WTC11 (cell line): ENCODE measurements around the gene ALK. TPM values are rescaled to one million over a fixed set of nuclear protein-coding genes. Genes with fewer than 3 reads are reported as not detected.

Experiments
- ATAC-seq: fragments of 200-7000 bp; cut with Tn5 transposase; 2 replicates; pipeline ENCODE4 v1.10.0; 2021; ENCODE audit warnings: mild to moderate bottlenecking, moderate library complexity
- CTCF ChIA-PET: fragments of 300-600 bp; sonication (Branson Sonifier 250); formaldehyde crosslinking; loops from one replicate; lab custom pipeline; 2021; ENCODE audit warnings: antibody characterized with exemption; lab: Charles Lee
- POLR2A ChIA-PET: fragments of 350-600 bp; sonication (Branson Sonifier 250); formaldehyde crosslinking; loops from one replicate; lab custom pipeline; 2021; ENCODE audit warnings: antibody characterized with exemption; lab: Charles Lee
- DNase-seq: peaks from one replicate; pipeline ENCODE4 v3.0.0; 2021; ENCODE audit warnings: low spot score
- H3K27ac Mint-ChIP-seq: 2 replicates; pipeline ENCODE4 v1.8.0; 2021; ENCODE audit warnings: mixed read lengths
- H3K27me3 Mint-ChIP-seq: 2 replicates; pipeline ENCODE4 v1.8.0; 2021; ENCODE audit warnings: low read depth, mild to moderate bottlenecking, moderate library complexity, mixed read lengths
- H3K36me3 Mint-ChIP-seq: 2 replicates; pipeline ENCODE4 v1.8.0; 2021; ENCODE audit warnings: mixed read lengths
- H3K4me1 Mint-ChIP-seq: 2 replicates; pipeline ENCODE4 v1.8.0; 2022; ENCODE audit warnings: mixed read lengths
- H3K4me3 Mint-ChIP-seq: 2 replicates; pipeline ENCODE4 v1.8.0; 2021; ENCODE audit warnings: mild to moderate bottlenecking, moderate library complexity, mixed read lengths
- H3K9me3 Mint-ChIP-seq: 2 replicates; pipeline ENCODE4 v1.8.0; 2021; ENCODE audit warnings: mixed read lengths
- ATF2 ChIP-seq: sonication (generic); formaldehyde crosslinking; IDR thresholded peaks from 2 replicates; pipeline ENCODE4 v1.8.1; 2022; ENCODE audit warnings: low read depth, missing genetic modification reagents, borderline replicate concordance
- ATF3 ChIP-seq: sonication (generic); formaldehyde crosslinking; conservative IDR thresholded peaks from 2 replicates; pipeline ENCODE4 v1.8.1; 2022; ENCODE audit warnings: mild to moderate bottlenecking, missing genetic modification reagents
- CBFB ChIP-seq: sonication (generic); formaldehyde crosslinking; IDR thresholded peaks from 2 replicates; pipeline ENCODE4 v1.8.1; 2022; ENCODE audit warnings: mild to moderate bottlenecking, low read depth, missing genetic modification reagents
- CREM ChIP-seq: sonication (generic); formaldehyde crosslinking; IDR thresholded peaks from 2 replicates; pipeline ENCODE4 v1.8.1; 2022; ENCODE audit warnings: mild to moderate bottlenecking, missing genetic modification reagents, moderate library complexity
- EMX1 ChIP-seq: fragments of 250-450 bp; sonication (Bioruptor Pico); IDR thresholded peaks from 2 replicates; pipeline ENCODE4 v1.8.0; 2021; ENCODE audit warnings: mild to moderate bottlenecking
- ESRRA ChIP-seq: sonication (generic); formaldehyde crosslinking; IDR thresholded peaks from 2 replicates; pipeline ENCODE4 v1.8.1; 2022; ENCODE audit warnings: mild to moderate bottlenecking, missing genetic modification reagents, borderline replicate concordance
- FOXJ3 ChIP-seq: sonication (generic); formaldehyde crosslinking; IDR thresholded peaks from 2 replicates; pipeline ENCODE4 v1.9.0; 2021; ENCODE audit warnings: missing genetic modification reagents, mild to moderate bottlenecking, borderline replicate concordance
- FOXP4 ChIP-seq: sonication (generic); formaldehyde crosslinking; IDR thresholded peaks from 2 replicates; pipeline ENCODE4 v1.8.0; 2022; ENCODE audit warnings: mild to moderate bottlenecking, missing genetic modification reagents
- GRHL2 ChIP-seq: fragments of 250-450 bp; sonication (Bioruptor Pico); IDR thresholded peaks from 2 replicates; pipeline ENCODE4 v1.8.0; 2022; ENCODE audit warnings: mild to moderate bottlenecking, moderate library complexity; ENCODE audit not compliant: insufficient replicate concordance, severe bottlenecking
- GTF2I ChIP-seq: fragments of 250-450 bp; sonication (Bioruptor Pico); conservative IDR thresholded peaks from 2 replicates; pipeline ENCODE4 v1.4.0; 2021; ENCODE audit warnings: mild to moderate bottlenecking
- NFYB ChIP-seq: sonication (generic); formaldehyde crosslinking; conservative IDR thresholded peaks from 2 replicates; pipeline ENCODE4 v1.8.0; 2022; ENCODE audit warnings: low read depth, missing genetic modification reagents
- NR1H2 ChIP-seq: sonication (generic); formaldehyde crosslinking; IDR thresholded peaks from 2 replicates; pipeline ENCODE4 v1.9.0; 2021; ENCODE audit warnings: mild to moderate bottlenecking, moderate library complexity, missing genetic modification reagents
- NR2C2 ChIP-seq: sonication (generic); formaldehyde crosslinking; IDR thresholded peaks from 2 replicates; pipeline ENCODE4 v1.8.0; 2022; ENCODE audit warnings: mild to moderate bottlenecking, missing genetic modification reagents
- NR3C1 ChIP-seq: sonication (generic); formaldehyde crosslinking; conservative IDR thresholded peaks from 2 replicates; pipeline ENCODE4 v1.8.1; 2023; ENCODE audit warnings: low read depth, mild to moderate bottlenecking, missing genetic modification reagents
- RELA ChIP-seq: sonication (generic); formaldehyde crosslinking; IDR thresholded peaks from 2 replicates; pipeline ENCODE4 v1.8.1; 2022; ENCODE audit warnings: missing genetic modification reagents, mild to moderate bottlenecking, borderline replicate concordance
- USF1 ChIP-seq: sonication (generic); formaldehyde crosslinking; IDR thresholded peaks from 2 replicates; pipeline ENCODE4 v1.8.0; 2022; ENCODE audit warnings: mild to moderate bottlenecking, missing genetic modification reagents
- ZBTB21 ChIP-seq: sonication (generic); formaldehyde crosslinking; IDR thresholded peaks from 2 replicates; pipeline ENCODE4 v1.8.1; 2023; ENCODE audit warnings: mild to moderate bottlenecking, missing genetic modification reagents, borderline replicate concordance
- ZMAT4 ChIP-seq: fragments of 250-450 bp; sonication (Bioruptor Pico); IDR thresholded peaks from 2 replicates; pipeline ENCODE4 v1.9.0; 2021; ENCODE audit warnings: mild to moderate bottlenecking
- ZNF317 ChIP-seq: sonication (generic); formaldehyde crosslinking; IDR thresholded peaks from 2 replicates; pipeline ENCODE4 v1.8.1; 2023; ENCODE audit warnings: low read depth, mild to moderate bottlenecking, moderate library complexity, missing genetic modification reagents, borderline replicate concordance
- ZNF512 ChIP-seq: sonication (generic); formaldehyde crosslinking; IDR thresholded peaks from 2 replicates; pipeline ENCODE4 v1.8.1; 2022; ENCODE audit warnings: missing genetic modification reagents, borderline replicate concordance
- total RNA-seq: library from RNA; stranded (reverse); gene quantifications from 3 replicates; pipeline ENCODE4 v1.2.3, GENCODE V29; 2021

Gene ALK
- total RNA-seq, 1 experiment from 2014 or later = not detected

- Mint-ChIP-seq H3K27ac (no peak overlapping the region), H3K4me3 (no peak overlapping the region), H3K27me3 (no peaks in the 10 kb centered on the region), H3K36me3 (no peaks in the 10 kb centered on the region), H3K4me1 (peaks cover 14% of the 10 kb centered on the region), H3K9me3 (no peaks in the 10 kb centered on the region)
- CTCF ChIA-PET = no interaction called here
- DNase-seq = no peak
- POLR2A ChIA-PET = no interaction called here
- no peak for ATAC-seq
- no peak for TF ChIP-seq ZNF317
- TF ChIP-seq ZBTB21 (CRISPR knock-in tag) = no peak
- TF ChIP-seq GRHL2 (CRISPR knock-in tag) = no peak
- no peak for TF ChIP-seq NR1H2 (CRISPR knock-in tag)
- TF ChIP-seq GTF2I = no peak
- no peak for TF ChIP-seq NR2C2 (CRISPR knock-in tag)
- TF ChIP-seq USF1 = no peak
Measured at GRCh38 chr2:29370173-29370572, 551.2 kb downstream of the ALK start.

GRCh38 chr2:29368659-29369040, 552.7 kb downstream of the ALK start:
- Mint-ChIP-seq H3K9me3 (0 out of 2 replicates have a peak, but pooled peaks cover 3% of the 10 kb centered on the region), H3K4me3 (no peak overlapping the region), H3K27me3 (no peaks in the 10 kb centered on the region), H3K4me1 (peaks cover 4% of the 10 kb centered on the region; the same call in 1 of the 2 replicates), H3K36me3 (no peaks in the 10 kb centered on the region), H3K27ac (no peak overlapping the region)
- ChIA-PET CTCF (no interaction called here), POLR2A (no interaction called here)
- no peak for DNase-seq
- no peak for ATAC-seq
- TF ChIP-seq ZNF512 (CRISPR knock-in tag) (no peak), FOXP4 (CRISPR knock-in tag) (no peak), RELA (no peak), CBFB (no peak), NR3C1 (no peak), ATF3 (CRISPR knock-in tag) (no peak), ZMAT4 (no peak), ESRRA (CRISPR knock-in tag) (no peak), CREM (CRISPR knock-in tag) (no peak), NFYB (CRISPR knock-in tag) (no peak), NR2C2 (CRISPR knock-in tag) (no peak), FOXJ3 (CRISPR knock-in tag) (no peak), NR1H2 (CRISPR knock-in tag) (no peak)

GRCh38 chr2:29367986-29368658, 553.3 kb downstream of the ALK start:
- peaks cover 3% of the 10 kb centered on the region; the same call in 1 of the 2 replicates for H3K4me1 Mint-ChIP-seq
- ATAC-seq (no peak), DNase-seq (no peak)
- no peaks in the 10 kb centered on the region for H3K36me3 Mint-ChIP-seq
- H3K27me3 Mint-ChIP-seq = no peaks in the 10 kb centered on the region
- 0 out of 2 replicates have a peak, but pooled peaks cover 3% of the 10 kb centered on the region for H3K9me3 Mint-ChIP-seq
- no peak overlapping the region for H3K27ac Mint-ChIP-seq
- H3K4me3 Mint-ChIP-seq = no peak overlapping the region
- CTCF ChIA-PET = interaction anchor here (0.8 kb wide), 1 partner anchor 59 kb away, joined by 3 read pairs; no protein-coding TSS in a partner anchor
- POLR2A ChIA-PET = no interaction called here
- TF ChIP-seq ZNF512 (CRISPR knock-in tag) = no peak
- TF ChIP-seq ATF2 (CRISPR knock-in tag) = no peak
- no peak for TF ChIP-seq EMX1 (CRISPR knock-in tag)
- no peak for TF ChIP-seq ZNF317
